Heart right ventricle (tissue), 16 donors: ENCODE results near the gene SLK. TPM values are rescaled to one million over a fixed set of nuclear protein-coding genes. Genes with fewer than 3 reads are reported as not detected.
A peak's percentile ranks its signal among the peaks of the same experiment; 100 is the strongest.

Source experiments
- ATAC-seq, 8 donors: fragments of 200-7000 bp; cut with Tn5 transposase; one replicate each; pipeline ENCODE4 v1.9.1; 2020; ENCODE audit warnings: mild to moderate bottlenecking in 8 of 8, moderate library complexity in 8 of 8, moderate number of reproducible peaks in 1 of 8
- DNase-seq, 2 donors: peaks; one replicate each; pipeline ENCODE4 v3.0.0-alpha.2; 2020
- H3K27ac ChIP-seq, 10 donors: fragments of 200-600 bp; sonication (generic) in 2 of 10; one replicate each; pipeline versions ENCODE4 v1.5.0 to v1.8.0; 2020 to 2022; ENCODE audit warnings: mild to moderate bottlenecking in 3 of 10
- H3K27me3 ChIP-seq, 7 donors: fragments of 200-600 bp; one replicate each; pipeline ENCODE4 v1.8.0; 2021 to 2022; ENCODE audit warnings: mild to moderate bottlenecking in 2 of 7
- H3K36me3 ChIP-seq, 9 donors: fragments of 200-600 bp; sonication (generic) in 1 of 9; one replicate each; pipeline versions ENCODE4 v1.5.0 to v1.8.0; 2020 to 2022; ENCODE audit warnings: mild to moderate bottlenecking in 2 of 9
- H3K4me1 ChIP-seq, 9 donors: fragments of 200-600 bp; sonication (generic) in 1 of 9; one replicate each; pipeline versions ENCODE4 v1.5.0 to v1.8.0; 2020 to 2022; ENCODE audit warnings: mild to moderate bottlenecking in 4 of 9
- H3K4me3 ChIP-seq, 10 donors: fragments of 200-600 bp; sonication (generic) in 2 of 10; one replicate each; pipeline versions ENCODE4 v1.5.0 to v1.8.0; 2020 to 2022; ENCODE audit warnings: mild to moderate bottlenecking in 7 of 10, moderate library complexity in 2 of 10
- H3K9me3 ChIP-seq, 11 donors: fragments of 200-600 bp in 10 of 11; sonication (generic) in 2 of 11; one replicate each; pipeline versions ENCODE4 v1.5.0 to v1.8.0; 2013 to 2022; ENCODE audit warnings: mild to moderate bottlenecking in 2 of 11, control low read depth in 1 of 11, moderate library complexity in 1 of 11
- WGBS, 2 donors: extraction: QIAGEN DNeasy Blood & Tissue Kit; methylation state at CpG; one replicate each; pipeline ENCODE4 v1.1.7; 2013; ENCODE audit warnings: inconsistent platforms in 1 of 2; 5-methylcytosine and 5-hydroxymethylcytosine counted together
- intact Hi-C, 10 donors: fragments of 100-400 bp; cut with DNase I; formaldehyde crosslinking; loops; one replicate each; pipeline versions ENCODE4 v1.11.1 to v1.14.2; 2022
- polyA plus RNA-seq, 2 donors: library from polyadenylated mRNA; stranded (reverse); fragments of 200-250 nt; gene quantifications; one replicate each; pipeline ENCODE4 v1.2.3, GENCODE V29; 2013
- total RNA-seq, 10 donors: library from RNA; stranded (reverse); fragmentation: NEBNext Ultra II Directional in 3 of 10; extraction: Animal tissue kit (Norgen Biotek cat#: 25700) in 3 of 10; gene quantifications; one replicate each; pipeline versions ENCODE4 v1.2.1 to v1.2.4, GENCODE V29; 2021 to 2023
- TF ChIP-seq, protein P1 (sequence below), 9 donors: fragments of 200-600 bp; sonication (generic) in 2 of 9; IDR thresholded peaks; one replicate each; pipeline versions ENCODE4 v1.5.0 to v1.8.0; 2021 to 2022; ENCODE audit warnings: antibody characterized with exemption in 9 of 9, mild to moderate bottlenecking in 5 of 9, moderate library complexity in 1 of 9
- donor health status: Arrhythmogenic right ventricular cardiomyopathy.
- donor health status: ischemic (EF 13 %, LVEDD 7.1; RV severe dilation, severe dysfunction).
- donor health status: healthy with polysubstance abuse.
- donor health status: DM: no; HTN: yes; CAD: no.
- donor health status: DM: no; HTN: no; CAD: no.
- donor health status: ischemic (EF 25% LVEDD 6.9; RV normal size, moderate dysfunction).
- donor health status: ischemic (EF 25% LVEDD 5.7; RV mildly dilated, moderate dysfunction).
- donor health status: healthy.
- donor health status: DM: yes; HTN: yes; CAD: no.
- donor health status: Ischemic cardiomyopathy.
- donor health status: ischemic (EF 35%, LVEDD 5.7; RV mildly dilated, moderate dysfunction).
- donor health status: nonischemic (EF 11% LVEDD 7.7; RV severe dilation, severe dysfunction).
- donor health status: DM: yes; HTN: yes; CAD: no.
- donor health status: PGD.
- donor health status: ischemic (EF 29% LVEDD 5.4; RV normal size, mild dysfunction).
- donor health status: nonischemic (EF 23%, LVEDD 6.1; RV moderate dilation, normal function).

Gene SLK
- total and polyA plus RNA-seq, 12 donors, result 11.3 to 63.6 (median 41.3) TPM

DNA sequence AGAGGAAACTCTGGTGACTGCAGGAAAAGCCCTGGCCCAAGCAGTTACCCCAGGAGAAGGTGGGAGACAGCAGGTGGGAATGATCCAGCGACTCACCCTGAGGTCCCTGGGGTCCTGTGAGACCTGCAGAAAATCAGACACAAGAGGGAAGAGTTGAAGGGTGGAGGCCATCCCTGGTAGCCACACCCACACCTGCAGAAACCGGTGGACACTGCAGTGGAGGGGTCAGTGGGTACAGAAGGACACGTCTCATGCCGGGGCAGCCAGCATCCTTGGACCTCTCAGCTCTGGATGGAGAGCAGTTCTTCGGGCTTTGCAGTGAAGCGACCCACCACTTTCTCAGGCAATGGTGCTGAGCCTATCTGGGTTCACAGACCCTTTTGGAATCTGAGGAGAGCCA, 79.7 kb downstream of the SLK start:
- WGBS, 2 donors, result 89 to 92% methylated on average over 6 of the region's 6 CpGs
- intact Hi-C loops, result loop anchor here in 8 of 10 donors (2.0 to 10.0 kb wide), 5 partner anchors 68 to 168 kb away; no protein-coding TSS in a partner anchor
- TF ChIP-seq, protein P1, sequence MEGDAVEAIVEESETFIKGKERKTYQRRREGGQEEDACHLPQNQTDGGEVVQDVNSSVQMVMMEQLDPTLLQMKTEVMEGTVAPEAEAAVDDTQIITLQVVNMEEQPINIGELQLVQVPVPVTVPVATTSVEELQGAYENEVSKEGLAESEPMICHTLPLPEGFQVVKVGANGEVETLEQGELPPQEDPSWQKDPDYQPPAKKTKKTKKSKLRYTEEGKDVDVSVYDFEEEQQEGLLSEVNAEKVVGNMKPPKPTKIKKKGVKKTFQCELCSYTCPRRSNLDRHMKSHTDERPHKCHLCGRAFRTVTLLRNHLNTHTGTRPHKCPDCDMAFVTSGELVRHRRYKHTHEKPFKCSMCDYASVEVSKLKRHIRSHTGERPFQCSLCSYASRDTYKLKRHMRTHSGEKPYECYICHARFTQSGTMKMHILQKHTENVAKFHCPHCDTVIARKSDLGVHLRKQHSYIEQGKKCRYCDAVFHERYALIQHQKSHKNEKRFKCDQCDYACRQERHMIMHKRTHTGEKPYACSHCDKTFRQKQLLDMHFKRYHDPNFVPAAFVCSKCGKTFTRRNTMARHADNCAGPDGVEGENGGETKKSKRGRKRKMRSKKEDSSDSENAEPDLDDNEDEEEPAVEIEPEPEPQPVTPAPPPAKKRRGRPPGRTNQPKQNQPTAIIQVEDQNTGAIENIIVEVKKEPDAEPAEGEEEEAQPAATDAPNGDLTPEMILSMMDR (IDR thresholded peaks at IDR 0.05), result no peak
- peaks cover 0 to 12% (median 0%) of the 10 kb centered on the region in 9 donors for H3K4me1 ChIP-seq
- no peak for DNase-seq
- no peaks in the 10 kb centered on the region for H3K36me3 ChIP-seq
- no peak for ATAC-seq
- no peaks in the 10 kb centered on the region for H3K27me3 ChIP-seq
- H3K4me3 ChIP-seq, result no peak overlapping the region
- H3K27ac ChIP-seq, result no peak overlapping the region
- H3K9me3 ChIP-seq, result no peaks in the 10 kb centered on the region

DNA sequence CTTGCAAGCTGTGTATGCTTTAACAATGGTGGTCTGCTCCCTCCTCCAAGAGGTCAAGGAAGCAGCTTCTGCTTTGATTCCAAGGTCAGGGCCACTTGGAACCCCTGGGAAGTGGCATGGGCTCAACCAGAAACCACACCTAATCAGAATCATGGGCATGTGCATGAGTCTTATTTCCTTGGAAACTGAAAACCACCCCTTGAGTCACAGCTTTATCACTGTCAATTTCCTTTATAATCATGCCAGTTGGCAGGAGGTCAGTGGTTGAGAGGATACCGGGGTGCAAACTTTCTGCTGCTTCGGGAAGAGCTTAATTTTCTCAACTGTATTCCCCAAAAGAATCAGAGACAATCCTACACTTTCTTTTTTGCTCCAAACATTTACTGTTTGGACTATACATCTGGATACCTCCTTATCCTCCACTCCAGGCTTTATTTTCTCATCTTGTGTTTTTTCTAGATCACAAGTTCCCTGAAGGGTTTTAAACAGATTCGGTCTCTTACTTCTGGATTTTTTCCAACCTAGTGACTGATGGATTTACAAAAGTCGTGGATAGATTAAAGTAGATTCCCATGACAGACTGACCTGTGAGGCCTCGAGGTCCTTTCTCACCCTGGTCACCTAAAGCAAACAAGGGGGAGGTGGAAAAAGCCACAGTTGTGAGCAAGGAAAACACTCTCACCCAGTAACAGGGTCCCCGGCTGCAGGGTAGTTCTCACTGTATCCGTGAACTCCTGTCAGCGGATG, 82.7 kb downstream of the SLK start:
- no peaks in the 10 kb centered on the region for H3K9me3 ChIP-seq
- ATAC-seq, result peak in 2 of 8 donors; percentile 25 to 29
- H3K27ac ChIP-seq, result peak overlapping the region in 2 of 10 donors; percentile 9 to 16
- intact Hi-C loops, result loop anchor here in 8 of 10 donors (5.0 to 10.0 kb wide), 5 partner anchors 65 to 165 kb away; partner anchors contain the start of gene SFR1 (in 1 of the 8)
- 53 to 61% methylated on average over 8 of the region's 8 CpGs for WGBS, 2 donors
- TF ChIP-seq, protein P1 (IDR thresholded peaks at IDR 0.05), result no peak
- H3K27me3 ChIP-seq, result no peaks in the 10 kb centered on the region
- H3K36me3 ChIP-seq, result no peaks in the 10 kb centered on the region
- peaks cover 0 to 12% (median 0%) of the 10 kb centered on the region in 9 donors for H3K4me1 ChIP-seq
- H3K4me3 ChIP-seq, result no peak overlapping the region
- DNase-seq, result no peak

DNA sequence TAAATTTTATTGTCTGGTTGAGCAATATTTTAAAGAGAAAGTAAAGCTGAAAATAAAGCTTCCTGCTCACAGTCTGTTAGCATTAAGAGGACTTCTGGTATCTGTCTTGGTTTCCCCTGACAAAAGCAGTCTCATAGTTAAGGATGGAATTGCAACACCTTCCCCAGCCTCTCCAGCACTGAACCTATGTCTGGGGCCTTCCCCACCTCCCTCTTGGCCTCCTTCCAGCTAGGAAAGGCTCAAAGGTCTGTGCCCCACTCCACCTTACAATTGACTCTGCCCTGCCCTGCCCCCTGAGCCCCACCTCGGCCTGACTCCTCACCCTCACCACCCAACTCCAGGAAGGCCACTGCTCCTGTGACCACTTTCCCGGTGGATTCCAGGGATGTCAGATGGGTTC, 85.5 kb downstream of the SLK start:
- 80 to 91% methylated on average over 2 of the region's 2 CpGs for WGBS, 2 donors
- TF ChIP-seq, protein P1 (IDR thresholded peaks at IDR 0.05), result no peak
- intact Hi-C loops, result loop anchor here in 1 of 10 donors (10.0 kb wide), 1 partner anchor 72 kb away; the partner anchor contains the start of gene SFR1
- H3K9me3 ChIP-seq, result no peaks in the 10 kb centered on the region
- no peak overlapping the region for H3K27ac ChIP-seq
- no peak for ATAC-seq
- no peaks in the 10 kb centered on the region for H3K27me3 ChIP-seq
- no peak overlapping the region for H3K4me3 ChIP-seq
- H3K36me3 ChIP-seq, result no peaks in the 10 kb centered on the region
- H3K4me1 ChIP-seq, result peaks cover 0 to 12% (median 0%) of the 10 kb centered on the region in 9 donors
- no peak for DNase-seq

DNA sequence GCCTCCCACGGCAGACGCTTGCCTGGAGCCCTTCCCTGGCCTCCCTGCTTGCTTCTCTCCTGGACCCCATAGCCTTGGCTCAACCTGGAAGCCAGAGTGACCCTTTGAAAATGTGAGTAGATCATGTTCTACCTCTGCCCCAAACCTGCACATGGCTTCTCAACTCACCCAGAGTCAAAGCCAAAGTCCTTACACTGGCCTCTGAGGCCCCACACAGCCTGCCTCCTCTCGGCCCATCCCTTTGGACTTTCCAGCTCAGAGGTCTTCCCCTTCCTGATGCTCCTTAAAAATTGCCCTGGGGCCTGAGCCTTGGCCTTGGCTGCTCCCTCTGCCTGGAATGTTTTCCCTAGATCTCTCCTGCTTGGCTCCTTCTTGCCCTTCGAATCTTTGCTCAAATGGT, 86.3 kb downstream of the SLK start:
- TF ChIP-seq, protein P1 (IDR thresholded peaks at IDR 0.05), result no peak
- Histone ChIP-seq H3K9me3 (no peaks in the 10 kb centered on the region), H3K36me3 (no peaks in the 10 kb centered on the region), H3K4me3 (no peak overlapping the region), H3K27ac (no peak overlapping the region), H3K4me1 (peaks cover 0 to 12% (median 0%) of the 10 kb centered on the region in 9 donors), H3K27me3 (no peaks in the 10 kb centered on the region)
- no peak for DNase-seq
- intact Hi-C loops, result loop anchor here in 1 of 10 donors (10.0 kb wide), 1 partner anchor 72 kb away; the partner anchor contains the start of gene SFR1
- ATAC-seq, result no peak
- WGBS, 2 donors, result 87 to 96% methylated on average over 4 of the region's 4 CpGs
